ENCODE data around the gene KCNIP2. TPM values are rescaled to one million over a fixed set of nuclear protein-coding genes. Genes with fewer than 3 reads are reported as not detected.
A peak's percentile ranks its signal among the peaks of the same experiment; 100 is the strongest.

The KCNIP2 gene
- total and polyA plus RNA-seq, 2 experiments from 2014 or later, result 35.7 to 63.6 TPM

DNA sequence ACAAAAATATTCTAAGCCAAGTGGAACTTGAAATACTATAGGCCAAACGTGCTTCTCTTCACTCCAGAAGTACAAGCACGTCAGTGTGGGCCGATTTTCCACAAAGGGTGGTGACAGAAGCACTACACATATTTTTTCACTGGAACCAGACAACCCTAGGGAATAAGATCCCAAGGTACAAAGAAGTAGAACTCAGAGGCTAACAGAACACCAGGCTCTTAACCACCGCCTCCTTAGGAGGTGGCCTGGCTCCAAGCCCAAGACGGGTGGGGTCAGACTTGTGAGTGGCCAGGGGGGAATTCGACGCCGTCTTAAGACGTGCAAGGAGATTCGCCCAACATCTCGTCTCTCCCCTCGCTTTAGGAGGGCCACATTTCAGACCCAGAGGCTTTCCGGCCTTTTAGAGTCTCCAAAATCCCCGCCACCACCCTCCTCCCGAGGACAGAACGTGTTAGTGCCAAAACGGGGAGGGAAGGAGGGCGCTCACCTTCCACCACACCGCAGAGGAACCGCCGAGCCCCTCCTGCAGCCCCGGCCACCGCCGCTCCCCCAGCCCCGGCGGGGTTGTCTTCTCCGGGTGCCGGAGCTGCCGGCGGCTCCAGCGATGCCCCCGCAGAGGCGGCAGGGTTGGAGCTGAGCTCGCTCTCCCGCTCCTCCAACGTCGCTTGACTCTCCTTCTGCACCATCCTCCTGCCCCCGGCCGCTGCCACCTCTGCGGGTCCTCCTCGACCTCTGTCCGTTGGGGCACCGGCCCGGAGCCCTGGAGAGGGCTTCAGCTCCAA, 26.1 kb downstream of the KCNIP2 start:
- H3K4me3 ChIP-seq, result peak overlapping the region; percentile 81
- TF ChIP-seq, protein P1, sequence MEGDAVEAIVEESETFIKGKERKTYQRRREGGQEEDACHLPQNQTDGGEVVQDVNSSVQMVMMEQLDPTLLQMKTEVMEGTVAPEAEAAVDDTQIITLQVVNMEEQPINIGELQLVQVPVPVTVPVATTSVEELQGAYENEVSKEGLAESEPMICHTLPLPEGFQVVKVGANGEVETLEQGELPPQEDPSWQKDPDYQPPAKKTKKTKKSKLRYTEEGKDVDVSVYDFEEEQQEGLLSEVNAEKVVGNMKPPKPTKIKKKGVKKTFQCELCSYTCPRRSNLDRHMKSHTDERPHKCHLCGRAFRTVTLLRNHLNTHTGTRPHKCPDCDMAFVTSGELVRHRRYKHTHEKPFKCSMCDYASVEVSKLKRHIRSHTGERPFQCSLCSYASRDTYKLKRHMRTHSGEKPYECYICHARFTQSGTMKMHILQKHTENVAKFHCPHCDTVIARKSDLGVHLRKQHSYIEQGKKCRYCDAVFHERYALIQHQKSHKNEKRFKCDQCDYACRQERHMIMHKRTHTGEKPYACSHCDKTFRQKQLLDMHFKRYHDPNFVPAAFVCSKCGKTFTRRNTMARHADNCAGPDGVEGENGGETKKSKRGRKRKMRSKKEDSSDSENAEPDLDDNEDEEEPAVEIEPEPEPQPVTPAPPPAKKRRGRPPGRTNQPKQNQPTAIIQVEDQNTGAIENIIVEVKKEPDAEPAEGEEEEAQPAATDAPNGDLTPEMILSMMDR (IDR thresholded peaks at IDR 0.05; ENCODE audit: low read depth, low read length), result no peak
- DNase-seq (ENCODE audit: low read depth in 1 of 2, low spot score in 1 of 2), result peak; percentile 68 to 97

DNA sequence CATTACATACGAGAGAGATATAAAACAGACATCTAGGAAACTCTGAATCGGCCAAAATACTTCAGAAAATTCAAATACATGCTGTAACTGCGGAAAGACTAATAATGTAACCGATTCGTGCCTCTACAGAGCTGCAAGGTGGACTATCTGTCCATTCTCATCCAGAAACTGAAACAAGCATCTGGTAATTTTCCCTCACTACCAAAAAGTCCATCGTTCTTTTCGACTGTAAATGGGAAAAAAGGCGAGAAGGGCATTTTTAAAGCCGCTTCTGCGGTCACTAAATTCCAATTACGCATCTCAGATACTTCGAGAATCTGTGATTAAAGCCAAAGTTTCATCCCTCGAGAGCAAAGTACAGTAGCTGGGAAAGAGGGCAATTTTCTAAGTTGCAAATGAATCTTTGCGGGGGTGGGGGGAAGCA, 26.7 kb downstream of the KCNIP2 start:
- H3K4me1 ChIP-seq (ENCODE audit: low read depth), result peaks cover 10% of the 10 kb centered on the region
- no peaks in the 10 kb centered on the region for H3K9me3 ChIP-seq (ENCODE audit: low read depth)
- no peaks in the 10 kb centered on the region for H3K27me3 ChIP-seq
- peak overlapping the region; percentile 81 for H3K4me3 ChIP-seq
- peak overlapping the region; percentile 86 for H3K27ac ChIP-seq
- TF ChIP-seq, protein P1 (IDR thresholded peaks at IDR 0.05; ENCODE audit: low read depth, low read length), result no peak
- H3K36me3 ChIP-seq, result peaks cover 8% of the 10 kb centered on the region
- DNase-seq (ENCODE audit: low read depth in 1 of 2, low spot score in 1 of 2), result no peak

More for the DNA sequence above, 26.1 kb downstream of the KCNIP2 start:
- Histone ChIP-seq H3K9me3 (ENCODE audit: low read depth) (no peaks in the 10 kb centered on the region), H3K27ac (peak overlapping the region; percentile 86), H3K36me3 (peaks cover 2% of the 10 kb centered on the region), H3K4me1 (ENCODE audit: low read depth) (peaks cover 10% of the 10 kb centered on the region), H3K27me3 (no peaks in the 10 kb centered on the region)

DNA sequence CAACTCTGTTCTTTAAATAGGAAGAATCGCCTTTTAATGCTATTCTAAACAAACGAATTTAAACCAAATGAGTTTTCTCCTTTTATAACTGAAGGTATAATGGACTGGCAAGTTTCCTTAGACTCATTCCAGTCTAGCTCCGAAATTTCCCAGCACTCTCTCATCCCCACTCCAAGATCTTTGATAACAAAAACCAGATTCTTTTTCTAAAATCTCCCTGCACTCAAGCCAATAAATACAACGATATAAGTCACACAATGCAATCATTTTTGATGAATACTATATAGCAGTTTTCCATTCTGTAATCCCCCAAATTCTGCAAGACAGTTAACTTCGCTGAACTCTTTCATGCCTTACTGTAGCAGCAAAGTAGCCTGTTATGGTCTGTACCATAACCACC, 27.2 kb downstream of the KCNIP2 start:
- H3K36me3 ChIP-seq, result peaks cover 9% of the 10 kb centered on the region
- no peaks in the 10 kb centered on the region for H3K9me3 ChIP-seq (ENCODE audit: low read depth)
- no peak for DNase-seq (ENCODE audit: low read depth in 1 of 2, low spot score in 1 of 2)
- TF ChIP-seq, protein P1 (IDR thresholded peaks at IDR 0.05; ENCODE audit: low read depth, low read length), result no peak
- H3K4me1 ChIP-seq (ENCODE audit: low read depth), result peaks cover 10% of the 10 kb centered on the region
- peak overlapping the region; percentile 81 for H3K4me3 ChIP-seq
- H3K27me3 ChIP-seq, result no peaks in the 10 kb centered on the region
- H3K27ac ChIP-seq, result peak overlapping the region; percentile 86

DNA sequence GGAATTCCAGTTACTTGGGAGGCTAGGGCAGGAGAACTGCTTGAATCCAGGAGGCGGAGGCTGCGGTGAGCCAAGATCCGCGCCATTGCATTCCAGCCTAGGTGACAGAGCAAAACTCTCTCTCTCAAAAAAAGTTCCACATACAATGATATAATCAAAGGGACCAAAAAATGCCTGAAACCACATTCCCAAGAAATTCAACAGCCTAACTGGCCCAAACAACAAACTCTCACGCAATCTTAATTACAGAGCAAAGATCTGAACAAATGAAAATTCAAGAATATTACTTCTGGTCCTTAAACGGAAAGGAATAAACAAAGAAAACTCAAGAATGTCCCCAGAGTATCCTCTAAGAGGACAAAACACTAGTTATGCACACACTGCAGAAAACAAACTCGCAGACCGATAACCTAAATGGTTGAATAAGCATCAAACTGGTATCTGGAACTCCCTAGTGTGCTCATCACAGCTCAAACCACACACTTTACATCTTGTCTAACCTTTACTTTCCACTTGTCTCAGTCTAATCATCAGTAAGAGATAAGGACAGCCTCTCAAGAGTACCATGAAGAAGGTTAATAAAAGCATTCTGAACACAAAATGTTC, 29.0 kb downstream of the KCNIP2 start:
- peaks cover 10% of the 10 kb centered on the region for H3K4me1 ChIP-seq (ENCODE audit: low read depth)
- H3K4me3 ChIP-seq, result peak overlapping the region; percentile 81
- TF ChIP-seq, protein P1 (IDR thresholded peaks at IDR 0.05; ENCODE audit: low read depth, low read length), result no peak
- no peaks in the 10 kb centered on the region for H3K9me3 ChIP-seq (ENCODE audit: low read depth)
- no peak for DNase-seq (ENCODE audit: low read depth in 1 of 2, low spot score in 1 of 2)
- peaks cover 21% of the 10 kb centered on the region for H3K36me3 ChIP-seq
- H3K27ac ChIP-seq, result peak overlapping the region; percentile 27
- no peaks in the 10 kb centered on the region for H3K27me3 ChIP-seq

DNA sequence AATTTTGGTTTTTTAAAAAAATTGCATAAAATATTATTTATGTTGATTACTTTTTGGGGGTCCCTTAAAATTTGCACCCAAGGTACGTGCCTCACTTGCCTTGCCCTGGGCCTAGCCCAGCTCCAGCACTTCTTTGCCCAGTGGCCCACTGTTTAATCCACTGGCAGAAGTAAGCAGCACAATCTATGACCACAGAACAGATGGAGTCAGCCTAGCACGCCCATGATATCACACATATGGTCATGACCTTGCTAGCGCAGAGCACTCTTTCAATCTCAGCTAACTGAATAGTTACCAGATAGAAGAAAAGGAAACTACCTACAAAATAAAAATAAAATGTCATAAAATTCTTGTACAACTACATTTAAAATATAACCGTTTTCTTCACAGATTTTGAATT, 31.0 kb downstream of the KCNIP2 start:
- Histone ChIP-seq H3K27me3 (no peaks in the 10 kb centered on the region), H3K9me3 (ENCODE audit: low read depth) (no peaks in the 10 kb centered on the region), H3K4me3 (no peak overlapping the region), H3K4me1 (ENCODE audit: low read depth) (peaks cover 10% of the 10 kb centered on the region), H3K27ac (peak overlapping the region; percentile 8), H3K36me3 (peaks cover 39% of the 10 kb centered on the region)
- TF ChIP-seq, protein P1 (IDR thresholded peaks at IDR 0.05; ENCODE audit: low read depth, low read length), result no peak
- DNase-seq (ENCODE audit: low read depth in 1 of 2, low spot score in 1 of 2), result no peak
